IPS-11a (cell line): ENCODE data around the gene CUX1.

Experiments
- H3K4me3 ChIP-seq: one replicate; pipeline ENCODE4 v1.5.1; 2013; ENCODE audit warnings: low read depth, low read length, control low read depth

Gene CUX1

GRCh38 chr7:101891936-101892640 is 74.7 kb downstream of the CUX1 start:
- no peak overlapping the region for H3K4me3 ChIP-seq

GRCh38 chr7:101893341-101894082 is 76.1 kb downstream of the CUX1 start:
- H3K4me3 ChIP-seq, result no peak overlapping the region

GRCh38 chr7:101896316-101896715 is 78.9 kb downstream of the CUX1 start:
- H3K4me3 ChIP-seq, result no peak overlapping the region

- no peak overlapping the region for H3K4me3 ChIP-seq
Observed at GRCh38 chr7:101896941-101897340, 79.5 kb downstream of the CUX1 start.

- no peak overlapping the region for H3K4me3 ChIP-seq
Observed at GRCh38 chr7:101898106-101898505, 80.7 kb downstream of the CUX1 start.

GRCh38 chr7:101899616-101900015 is 82.2 kb downstream of the CUX1 start:
- no peak overlapping the region for H3K4me3 ChIP-seq

- no peak overlapping the region for H3K4me3 ChIP-seq
Observed at GRCh38 chr7:101900103-101900502, 82.7 kb downstream of the CUX1 start.

- no peak overlapping the region for H3K4me3 ChIP-seq
Observed at GRCh38 chr7:101901661-101902491, 84.5 kb downstream of the CUX1 start.

- no peak overlapping the region for H3K4me3 ChIP-seq
Observed at GRCh38 chr7:101902680-101903514, 85.5 kb downstream of the CUX1 start.

GRCh38 chr7:101903515-101903868 is 86.1 kb downstream of the CUX1 start:
- H3K4me3 ChIP-seq, result no peak overlapping the region

- no peak overlapping the region for H3K4me3 ChIP-seq
Observed at GRCh38 chr7:101904019-101904418, 86.6 kb downstream of the CUX1 start.

GRCh38 chr7:101905203-101905865 is 87.9 kb downstream of the CUX1 start:
- H3K4me3 ChIP-seq, result no peak overlapping the region

- no peak overlapping the region for H3K4me3 ChIP-seq
Observed at GRCh38 chr7:101906291-101907240, 89.1 kb downstream of the CUX1 start.

GRCh38 chr7:101910991-101911799 is 93.8 kb downstream of the CUX1 start:
- H3K4me3 ChIP-seq, result no peak overlapping the region

- no peak overlapping the region for H3K4me3 ChIP-seq
Observed at GRCh38 chr7:101911800-101912715, 94.6 kb downstream of the CUX1 start.

GRCh38 chr7:101912716-101913110 is 95.3 kb downstream of the CUX1 start:
- H3K4me3 ChIP-seq, result no peak overlapping the region

GRCh38 chr7:101913247-101913721 is 95.9 kb downstream of the CUX1 start:
- H3K4me3 ChIP-seq, result no peak overlapping the region
